Activated CD8-positive, alpha-beta memory T cell treated with anti-CD3 and anti-CD28 coated beads for 48 hours (primary cell): ENCODE results near the gene BOC.

Experiments
- DNase-seq, 3 experiments: peaks; one replicate each; pipeline ENCODE4 v3.0.0-alpha.2; 2020; ENCODE audit warnings: low read depth in 2 of 3, low spot score in 2 of 3

BOC gene

GRCh38 chr3:113185194-113185835, 26.0 kb upstream of the BOC start:
- DNase-seq: no peak

- no peak for DNase-seq
These were observed 24.8 kb upstream of the BOC start for GRCh38 chr3:113186566-113186965.

- DNase-seq: no peak
These were observed 18.1 kb upstream of the BOC start for GRCh38 chr3:113193288-113193687.

- DNase-seq: no peak
These were observed 17.6 kb upstream of the BOC start for GRCh38 chr3:113193719-113194118.

GRCh38 chr3:113194823-113195401, 16.4 kb upstream of the BOC start:
- no peak for DNase-seq

GRCh38 chr3:113200351-113200750, 11.0 kb upstream of the BOC start:
- no peak for DNase-seq

- DNase-seq: no peak
These were observed 10.4 kb upstream of the BOC start for GRCh38 chr3:113200946-113201345.

GRCh38 chr3:113204371-113204770, 7.0 kb upstream of the BOC start:
- no peak for DNase-seq

GRCh38 chr3:113205481-113205880, 5.9 kb upstream of the BOC start:
- DNase-seq: no peak

GRCh38 chr3:113210604-113211329, 590 bp upstream of the BOC start:
- no peak for DNase-seq

GRCh38 chr3:113212150-113212843, 940 bp downstream of the BOC start:
- DNase-seq: no peak

- DNase-seq: no peak
These were observed 1.6 kb downstream of the BOC start for GRCh38 chr3:113212844-113213375.

GRCh38 chr3:113213896-113214587, 2.7 kb downstream of the BOC start:
- no peak for DNase-seq

GRCh38 chr3:113214917-113215595, 3.7 kb downstream of the BOC start:
- no peak for DNase-seq

GRCh38 chr3:113216393-113216792, 5.0 kb downstream of the BOC start:
- no peak for DNase-seq

- no peak for DNase-seq
These were observed 6.8 kb downstream of the BOC start for GRCh38 chr3:113218011-113218680.

- DNase-seq: no peak
These were observed 7.3 kb downstream of the BOC start for GRCh38 chr3:113218681-113219045.

- no peak for DNase-seq
These were observed 8.4 kb downstream of the BOC start for GRCh38 chr3:113219605-113220300.

GRCh38 chr3:113220721-113221120, 9.4 kb downstream of the BOC start:
- no peak for DNase-seq
